GM23248 (cell line): Measurements from ENCODE around the gene PANX2. TPM values are rescaled to one million over a fixed set of nuclear protein-coding genes. Genes with fewer than 3 reads are reported as not detected.
"Not testable (repeated sequence)": the region's sequence is repeated elsewhere in the genome, so short reads cannot be mapped to it uniquely, and the experiment has no call there.

Experiments used
- DNase-seq: peaks from one replicate; pipeline ENCODE4 v3.0.0-alpha.2; 2015
- H2AFZ ChIP-seq: fragments of 200-600 bp; sonication (generic); 2 replicates; pipeline ENCODE4 v1.6.1; 2016; ENCODE audit warnings: antibody characterized with exemption
- H3F3A ChIP-seq: fragments of 200-600 bp; sonication (generic); 2 replicates; pipeline ENCODE4 v1.6.1; 2016; ENCODE audit warnings: mild to moderate bottlenecking, antibody characterized with exemption, mixed run types; ENCODE audit not compliant: insufficient read depth
- H3K27ac ChIP-seq: fragments of 200-600 bp; sonication (generic); 2 replicates; pipeline ENCODE4 v1.5.1; 2016; ENCODE audit warnings: mild to moderate bottlenecking
- H3K27me3 ChIP-seq: fragments of 200-600 bp; sonication (generic); replicated peaks from 2 replicates; pipeline ENCODE4 v1.6.1; 2016; ENCODE audit warnings: mild to moderate bottlenecking; ENCODE audit not compliant: insufficient read depth
- H3K36me3 ChIP-seq: fragments of 200-600 bp; sonication (generic); 2 replicates; pipeline ENCODE4 v1.6.1; 2016; ENCODE audit warnings: low read depth, mild to moderate bottlenecking
- H3K4me1 ChIP-seq: fragments of 200-600 bp; sonication (generic); 2 replicates; pipeline ENCODE4 v1.6.1; 2016; ENCODE audit warnings: mild to moderate bottlenecking; ENCODE audit not compliant: insufficient read depth
- H3K4me2 ChIP-seq: fragments of 200-600 bp; sonication (generic); one replicate; pipeline ENCODE4 v1.6.1; 2016; ENCODE audit warnings: mild to moderate bottlenecking; ENCODE audit not compliant: unreplicated experiment
- H3K4me3 ChIP-seq: fragments of 200-600 bp; sonication (generic); 2 replicates; pipeline ENCODE4 v1.5.1; 2016; ENCODE audit warnings: mild to moderate bottlenecking
- H3K79me2 ChIP-seq: fragments of 200-600 bp; sonication (generic); 2 replicates; pipeline ENCODE4 v1.6.1; 2016; ENCODE audit warnings: mild to moderate bottlenecking; ENCODE audit not compliant: insufficient read depth
- H3K9ac ChIP-seq: fragments of 200-600 bp; sonication (generic); 2 replicates; pipeline ENCODE4 v1.6.1; 2016; ENCODE audit warnings: mild to moderate bottlenecking
- H3K9me2 ChIP-seq: fragments of 200-600 bp; sonication (generic); 2 replicates; pipeline ENCODE4 v1.6.1; 2016; ENCODE audit warnings: mixed run types, mild to moderate bottlenecking, moderate library complexity; ENCODE audit not compliant: insufficient read depth
- H3K9me3 ChIP-seq: fragments of 200-600 bp; sonication (generic); one replicate; pipeline ENCODE4 v1.6.1; 2017; ENCODE audit warnings: low read depth
- H4K20me1 ChIP-seq: fragments of 200-600 bp; sonication (generic); 2 replicates; pipeline ENCODE4 v1.6.0; 2016; ENCODE audit not compliant: insufficient read depth
- EZH2 ChIP-seq: fragments of 200-600 bp; sonication (generic); IDR thresholded peaks from 2 replicates; pipeline ENCODE4 v1.6.1; 2018; ENCODE audit warnings: antibody characterized with exemption, mild to moderate bottlenecking; ENCODE audit not compliant: insufficient read depth, poor library complexity, severe bottlenecking
- EZH2phosphoT487 ChIP-seq: fragments of 200-600 bp; sonication (generic); IDR thresholded peaks from 2 replicates; pipeline ENCODE4 v1.6.1; 2018; ENCODE audit warnings: antibody characterized with exemption, moderate library complexity, mild to moderate bottlenecking, low read depth; ENCODE audit not compliant: insufficient read depth
- WGBS, 2 experiments: methylation state at CpG; one replicate each; pipeline ENCODE4 v1.1.6; 2015 to 2017; ENCODE audit warnings: low lambda C conversion rate in 2 of 2, low coverage in 1 of 2; ENCODE audit errors: missing lambda C conversion rate in 2 of 2; 5-methylcytosine and 5-hydroxymethylcytosine counted together
- in situ Hi-C: fragments of 300-500 bp; cut with MboI; formaldehyde crosslinking; loops from 2 replicates; pipeline ENCODE4 v1.15.0; 2020
- polyA plus RNA-seq: library from polyadenylated mRNA; unstranded; fragments of >200 nt; fragmentation: Nextera tagmentation; extraction: Ambion mirVana; gene quantifications from 2 replicates; pipeline ENCODE4 v1.2.1, GENCODE V29; 2016
- total RNA-seq: library from RNA; depleted of rRNA; stranded (reverse); fragments of >200 nt; shearing (Covaris generic); gene quantifications from 2 replicates; pipeline ENCODE4 v1.2.3, GENCODE V29; 2014

Gene PANX2
- total and polyA plus RNA-seq, 2 experiments from 2014 or later = 0.18 TPM; not detected in 1

DNA sequence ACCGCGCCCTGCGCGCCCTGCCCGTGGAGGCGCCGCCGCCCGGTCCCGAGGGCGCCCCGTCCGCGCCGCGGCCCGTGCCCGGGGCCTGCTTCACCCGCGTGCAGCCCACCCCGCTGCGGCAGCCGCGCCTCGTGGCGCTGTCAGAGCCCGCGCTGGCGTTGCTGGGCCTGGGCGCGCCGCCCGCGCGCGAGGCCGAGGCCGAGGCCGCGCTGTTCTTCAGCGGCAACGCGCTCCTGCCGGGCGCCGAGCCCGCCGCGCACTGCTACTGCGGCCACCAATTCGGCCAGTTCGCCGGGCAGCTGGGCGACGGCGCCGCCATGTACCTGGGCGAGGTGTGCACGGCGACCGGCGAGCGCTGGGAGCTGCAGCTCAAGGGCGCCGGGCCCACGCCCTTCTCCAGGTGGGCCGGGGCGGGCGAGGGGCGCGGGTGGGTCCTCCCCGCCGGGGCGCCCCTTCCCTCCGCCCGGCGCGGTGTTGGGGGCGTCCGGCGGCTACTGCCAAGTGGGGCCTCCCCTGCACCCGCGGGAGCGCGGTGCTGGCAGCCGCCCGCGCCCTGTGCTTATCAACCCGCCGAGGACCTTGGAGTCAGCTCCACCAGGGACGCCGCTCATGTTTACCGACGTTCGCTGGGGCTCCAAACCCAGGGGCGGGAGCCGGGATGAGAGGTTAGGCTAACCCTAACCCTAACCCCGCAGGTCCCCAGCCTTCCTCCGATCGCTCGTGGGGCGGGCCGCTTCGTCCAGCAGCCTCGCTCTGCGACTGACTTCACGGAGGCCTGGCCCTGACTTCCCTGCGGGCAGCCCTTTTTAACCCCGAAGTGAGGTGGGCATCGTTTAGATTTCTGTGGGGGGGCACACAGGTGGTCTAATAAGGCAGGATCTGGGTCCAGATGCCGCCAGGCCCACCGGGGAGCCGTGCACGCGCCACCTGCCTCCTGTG is 30.9 kb downstream of the PANX2 start:
- no peaks in the 10 kb centered on the region; the same call in 1 of the 2 replicates for H3F3A ChIP-seq
- in situ Hi-C loops = no loop called here
- H2AFZ ChIP-seq = peak overlapping the region; percentile 48; the same call in 1 of the 2 replicates
- peaks cover 8% of the 10 kb centered on the region for H3K4me1 ChIP-seq
- no peaks in the 10 kb centered on the region for H4K20me1 ChIP-seq
- H3K4me3 ChIP-seq = peak overlapping the region; percentile 94
- H3K9ac ChIP-seq = peak overlapping the region; percentile 76
- TF ChIP-seq EZH2phosphoT487 = no peak
- TF ChIP-seq EZH2 = no peak
- H3K36me3 ChIP-seq = peaks cover 9% of the 10 kb centered on the region; the same call in 1 of the 2 replicates
- no peaks in the 10 kb centered on the region for H3K27me3 ChIP-seq
- peak overlapping the region; percentile 76 for H3K4me2 ChIP-seq
- H3K27ac ChIP-seq = no peak overlapping the region
- H3K9me2 ChIP-seq = no peaks in the 10 kb centered on the region
- no peaks in the 10 kb centered on the region for H3K9me3 ChIP-seq
- 4% methylated on average over 60 to 80 of the region's 115 CpGs for WGBS, 2 experiments
- peak; percentile 68 for DNase-seq
- H3K79me2 ChIP-seq = peaks cover 42% of the 10 kb centered on the region

DNA sequence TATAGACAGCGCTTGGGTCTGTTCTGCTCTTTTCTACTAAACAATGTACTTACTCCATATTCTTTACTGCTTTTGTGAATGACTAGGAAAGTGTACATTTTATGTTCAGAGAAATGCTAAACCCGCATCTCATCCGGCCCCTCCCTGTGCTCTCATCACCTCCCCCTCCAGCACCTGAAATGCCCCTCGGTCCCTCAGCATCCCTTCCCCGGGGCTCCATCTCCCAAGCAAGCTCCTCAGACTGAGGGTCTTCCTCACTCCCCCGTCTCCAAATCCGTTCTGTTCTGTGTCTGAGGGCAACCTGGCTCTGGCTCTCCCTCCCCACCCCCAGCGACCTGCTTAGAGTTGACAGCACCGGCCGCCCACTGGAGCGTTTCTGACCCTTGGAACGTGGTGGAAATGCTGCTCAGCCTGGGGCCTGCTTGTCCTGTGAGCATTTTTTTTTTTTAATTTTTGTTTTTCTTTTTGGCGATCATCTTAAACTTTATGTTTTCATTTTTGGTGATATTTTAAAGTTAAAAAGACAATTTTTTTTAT is 31.7 kb downstream of the PANX2 start:
- H3K79me2 ChIP-seq = peaks cover 42% of the 10 kb centered on the region
- H3K27ac ChIP-seq = no peak overlapping the region
- no peak overlapping the region for H2AFZ ChIP-seq
- H3K4me1 ChIP-seq = peaks cover 8% of the 10 kb centered on the region
- H3K36me3 ChIP-seq = peaks cover 10% of the 10 kb centered on the region; the same call in 1 of the 2 replicates
- no peak for DNase-seq
- peak overlapping the region; percentile 94 for H3K4me3 ChIP-seq
- H3K4me2 ChIP-seq = peak overlapping the region; percentile 76
- in situ Hi-C loops = no loop called here
- H3F3A ChIP-seq = no peaks in the 10 kb centered on the region; the same call in 1 of the 2 replicates
- H4K20me1 ChIP-seq = no peaks in the 10 kb centered on the region
- peak overlapping the region; percentile 76 for H3K9ac ChIP-seq
- H3K27me3 ChIP-seq = no peaks in the 10 kb centered on the region
- TF ChIP-seq EZH2 (no peak), EZH2phosphoT487 (no peak)
- H3K9me2 ChIP-seq = no peaks in the 10 kb centered on the region
- 59 to 64% methylated on average over 9 to 13 of the region's 13 CpGs for WGBS, 2 experiments
- H3K9me3 ChIP-seq = no peaks in the 10 kb centered on the region

DNA sequence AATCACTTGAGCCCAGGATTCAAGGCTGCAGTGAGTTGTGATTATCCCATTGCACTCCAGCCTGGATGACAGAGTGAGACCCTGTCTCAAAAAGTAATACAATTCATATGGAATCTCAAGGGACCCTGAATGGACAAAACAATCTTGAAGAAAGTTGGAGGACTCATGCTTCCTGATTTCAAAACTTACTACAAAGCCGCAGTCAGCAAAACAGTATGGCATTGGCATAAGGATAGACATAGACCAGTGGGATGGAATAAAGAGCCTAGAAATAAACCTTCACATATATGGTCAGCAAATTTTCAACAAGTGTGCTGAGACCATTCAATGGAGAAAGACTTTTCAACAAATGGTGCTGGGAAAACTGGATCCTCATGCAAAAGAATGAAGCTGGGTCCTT is 32.8 kb downstream of the PANX2 start:
- Histone ChIP-seq H3K79me2 (peaks cover 42% of the 10 kb centered on the region), H2AFZ (no peak overlapping the region), H4K20me1 (no peaks in the 10 kb centered on the region), H3K9me3 (no peaks in the 10 kb centered on the region), H3K4me1 (peaks cover 8% of the 10 kb centered on the region), H3K27ac (no peak overlapping the region), H3K9ac (no peak overlapping the region), H3F3A (no peaks in the 10 kb centered on the region; the same call in 1 of the 2 replicates), H3K4me2 (no peak overlapping the region), H3K27me3 (no peaks in the 10 kb centered on the region), H3K36me3 (peaks cover 10% of the 10 kb centered on the region; the same call in 1 of the 2 replicates), H3K4me3 (no peak overlapping the region), H3K9me2 (no peaks in the 10 kb centered on the region)
- WGBS, 2 experiments = 100% methylated on average over 1 of the region's 1 CpG
- in situ Hi-C loops = no loop called here
- TF ChIP-seq EZH2 (no peak), EZH2phosphoT487 (no peak)
- DNase-seq = no peak

DNA sequence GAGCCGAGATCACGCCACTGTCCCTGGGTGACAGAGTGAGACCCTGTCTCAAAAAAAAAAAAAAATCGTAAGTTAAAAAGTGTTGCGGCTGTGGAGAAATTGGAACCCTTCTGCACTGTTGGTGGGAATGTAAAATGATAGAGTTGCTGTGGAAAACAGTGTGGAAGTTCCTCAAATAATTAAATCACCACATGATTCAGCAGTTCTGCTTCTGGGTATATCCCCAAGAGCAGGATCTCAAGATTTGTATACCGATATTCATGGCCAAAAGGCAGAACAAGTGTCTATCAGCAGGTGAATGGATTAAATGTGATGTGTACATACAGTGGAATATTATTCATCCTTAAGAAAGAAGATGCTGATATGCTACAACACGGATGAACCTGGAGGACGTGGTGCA is 34.0 kb downstream of the PANX2 start:
- no peak overlapping the region for H3K9ac ChIP-seq
- H3K9me2 ChIP-seq = no peaks in the 10 kb centered on the region
- H3K9me3 ChIP-seq = no peaks in the 10 kb centered on the region
- no peak overlapping the region for H2AFZ ChIP-seq
- WGBS, 2 experiments = 97% methylated on average over 7 of the region's 7 CpGs
- peaks cover 8% of the 10 kb centered on the region for H3K4me1 ChIP-seq
- in situ Hi-C loops = no loop called here
- H3F3A ChIP-seq = no peaks in the 10 kb centered on the region
- H3K4me2 ChIP-seq = no peak overlapping the region
- no peak for DNase-seq
- TF ChIP-seq EZH2phosphoT487 (no peak), EZH2 (no peak)
- no peak overlapping the region for H3K27ac ChIP-seq
- peaks cover 10% of the 10 kb centered on the region; the same call in 1 of the 2 replicates for H3K36me3 ChIP-seq
- H3K4me3 ChIP-seq = no peak overlapping the region
- no peaks in the 10 kb centered on the region for H4K20me1 ChIP-seq
- H3K79me2 ChIP-seq = peaks cover 42% of the 10 kb centered on the region
- H3K27me3 ChIP-seq = no peaks in the 10 kb centered on the region

DNA sequence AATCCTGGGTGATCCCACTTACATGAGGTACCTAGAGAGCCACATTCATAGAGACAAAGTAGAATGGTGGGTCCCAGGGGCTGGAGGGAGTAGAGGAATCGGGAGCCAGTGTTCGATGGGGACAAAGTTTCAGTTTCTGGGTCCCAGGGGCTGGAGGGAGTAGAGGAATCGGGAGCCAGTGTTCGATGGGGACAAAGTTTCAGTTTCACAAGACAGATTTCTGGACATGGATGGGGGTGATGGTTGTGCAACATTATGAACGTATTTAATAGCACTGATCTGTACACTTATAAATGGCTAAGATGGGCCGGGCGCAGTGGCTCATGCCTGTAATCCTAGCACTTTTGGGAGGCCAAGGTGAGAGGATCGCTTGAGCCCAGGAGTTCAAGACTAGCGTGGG is 34.5 kb downstream of the PANX2 start:
- H3K4me1 ChIP-seq, H4K20me1 ChIP-seq, H2AFZ ChIP-seq, DNase-seq, H3K27me3 ChIP-seq, H3K27ac ChIP-seq, H3K9me2 ChIP-seq, H3K9me3 ChIP-seq, H3K36me3 ChIP-seq, H3F3A ChIP-seq, H3K4me2 ChIP-seq, in situ Hi-C loops, H3K4me3 ChIP-seq, H3K9ac ChIP-seq: not testable (repeated sequence)
- peaks cover 42% of the 10 kb centered on the region for H3K79me2 ChIP-seq
- 74 to 78% methylated on average over 9 of the region's 9 CpGs for WGBS, 2 experiments
